Measurements from ENCODE around the gene MYH7. TPM values are rescaled to one million over a fixed set of nuclear protein-coding genes. Genes with fewer than 3 reads are reported as not detected.
"Not testable (repeated sequence)": the region's sequence is repeated elsewhere in the genome, so short reads cannot be mapped to it uniquely, and the experiment has no call there.

MYH7 gene
- total RNA-seq, 1 donor from 2014 or later: 0.05 TPM

DNA sequence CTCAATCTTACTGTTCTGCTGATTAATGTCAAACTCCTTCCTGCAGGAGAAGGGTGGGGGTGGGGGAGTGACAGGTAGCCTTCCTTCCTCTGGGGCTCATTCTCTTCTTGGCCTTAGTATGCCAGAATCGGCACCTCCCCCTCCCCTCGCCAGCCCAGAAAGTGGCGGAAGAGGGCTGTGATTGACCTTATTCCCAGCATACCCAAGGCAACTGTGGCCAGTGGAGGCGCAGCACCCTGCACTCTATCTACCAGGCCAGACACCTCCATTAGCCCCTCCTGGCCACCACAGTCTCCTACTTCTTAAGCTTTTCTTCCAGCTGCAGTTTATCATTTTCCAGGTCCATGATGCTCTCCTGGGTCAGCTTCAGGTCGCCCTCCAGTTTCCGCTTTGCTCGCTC, 42.8 kb downstream of the MYH7 start:
- Mint-ChIP-seq H3K27me3 (ENCODE audit: insufficient read depth) (peaks cover 7% of the 10 kb centered on the region), H3K36me3 (ENCODE audit: low read depth) (no peaks in the 10 kb centered on the region), H3K4me1 (ENCODE audit: low read depth) (no peaks in the 10 kb centered on the region), H3K4me3 (no peak overlapping the region), H3K9me3 (no peaks in the 10 kb centered on the region), H3K27ac (no peak overlapping the region)
- intact Hi-C loops (cut with micrococcal nuclease): no loop called here
- no peak for DNase-seq (ENCODE audit: low spot score)

DNA sequence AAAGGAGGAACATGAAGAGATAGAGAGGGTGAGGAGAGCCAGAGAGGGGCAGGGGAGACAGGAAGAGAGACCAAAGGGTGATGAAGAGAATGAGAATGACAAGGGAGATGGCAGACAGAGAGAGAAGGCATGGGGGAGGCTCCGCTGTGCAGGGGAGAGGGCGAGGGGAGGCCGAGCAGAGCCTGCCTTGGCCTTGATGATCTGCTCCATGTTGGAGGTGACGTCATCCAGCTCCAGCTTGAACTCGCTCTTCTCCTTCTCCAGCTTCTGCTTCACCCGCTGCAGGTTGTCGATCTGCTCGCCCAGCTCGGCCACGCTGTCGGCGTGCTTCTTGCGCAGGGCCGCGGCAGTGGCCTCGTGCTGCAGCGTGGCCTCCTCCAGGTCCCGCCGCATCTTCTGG, 45.6 kb downstream of the MYH7 start:
- H3K4me3 Mint-ChIP-seq; intact Hi-C loops (cut with micrococcal nuclease); DNase-seq (ENCODE audit: low spot score); H3K9me3 Mint-ChIP-seq; H3K27ac Mint-ChIP-seq; H3K4me1 Mint-ChIP-seq (ENCODE audit: low read depth); H3K36me3 Mint-ChIP-seq (ENCODE audit: low read depth): not testable (repeated sequence)
- peaks cover 12% of the 10 kb centered on the region for H3K27me3 Mint-ChIP-seq (ENCODE audit: insufficient read depth)

DNA sequence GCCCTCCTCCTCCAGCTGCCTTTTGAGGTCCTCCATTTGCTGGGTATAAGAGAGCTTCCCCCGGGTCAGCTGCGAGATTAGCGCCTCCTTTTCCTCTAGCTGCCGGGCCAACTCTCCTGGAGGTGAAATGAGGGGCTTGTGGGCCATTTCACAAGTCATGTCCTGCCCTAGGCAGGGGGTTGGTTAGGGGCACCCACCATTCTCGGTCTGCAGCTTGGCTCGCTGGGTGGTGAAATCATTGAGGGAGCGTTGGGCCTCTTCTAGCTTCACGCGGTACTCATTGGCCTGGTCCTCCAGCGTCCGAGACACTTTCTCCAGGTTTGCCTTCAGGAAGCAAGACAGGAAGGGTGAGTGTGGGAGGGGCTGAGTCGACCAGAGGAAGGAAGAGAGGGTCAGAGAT, 46.1 kb downstream of the MYH7 start:
- no peak overlapping the region for H3K4me3 Mint-ChIP-seq
- H3K4me1 Mint-ChIP-seq (ENCODE audit: low read depth): no peaks in the 10 kb centered on the region
- H3K36me3 Mint-ChIP-seq (ENCODE audit: low read depth): no peaks in the 10 kb centered on the region
- no peaks in the 10 kb centered on the region for H3K9me3 Mint-ChIP-seq
- no peak overlapping the region for H3K27ac Mint-ChIP-seq
- DNase-seq (ENCODE audit: low spot score): no peak
- peaks cover 13% of the 10 kb centered on the region for H3K27me3 Mint-ChIP-seq (ENCODE audit: insufficient read depth)
- intact Hi-C loops (cut with micrococcal nuclease): no loop called here

DNA sequence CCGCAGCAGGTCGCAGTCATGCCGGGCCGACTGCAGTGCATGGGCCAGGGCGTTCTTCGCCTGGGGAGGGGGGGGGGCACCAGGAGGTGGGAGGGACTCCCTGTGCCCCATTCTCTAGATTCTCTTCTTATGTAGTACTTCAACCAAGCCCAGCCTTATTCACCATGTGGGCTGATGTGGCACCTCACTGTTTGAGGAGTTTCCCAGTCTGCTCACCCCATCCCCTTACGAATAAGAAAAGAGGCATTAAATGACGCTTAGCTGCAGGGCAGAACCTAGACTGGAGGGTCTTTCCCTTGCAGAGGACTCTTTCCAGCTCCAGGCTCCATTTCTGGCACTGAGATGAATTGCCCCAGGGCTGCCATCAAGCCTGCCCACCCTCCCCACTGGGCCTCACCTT, 46.5 kb downstream of the MYH7 start:
- H3K36me3 Mint-ChIP-seq (ENCODE audit: low read depth): no peaks in the 10 kb centered on the region
- H3K9me3 Mint-ChIP-seq: no peaks in the 10 kb centered on the region
- DNase-seq (ENCODE audit: low spot score): no peak
- H3K4me3 Mint-ChIP-seq: no peak overlapping the region
- H3K27ac Mint-ChIP-seq: no peak overlapping the region
- intact Hi-C loops (cut with micrococcal nuclease): no loop called here
- no peaks in the 10 kb centered on the region for H3K4me1 Mint-ChIP-seq (ENCODE audit: low read depth)
- peaks cover 14% of the 10 kb centered on the region for H3K27me3 Mint-ChIP-seq (ENCODE audit: insufficient read depth)

DNA sequence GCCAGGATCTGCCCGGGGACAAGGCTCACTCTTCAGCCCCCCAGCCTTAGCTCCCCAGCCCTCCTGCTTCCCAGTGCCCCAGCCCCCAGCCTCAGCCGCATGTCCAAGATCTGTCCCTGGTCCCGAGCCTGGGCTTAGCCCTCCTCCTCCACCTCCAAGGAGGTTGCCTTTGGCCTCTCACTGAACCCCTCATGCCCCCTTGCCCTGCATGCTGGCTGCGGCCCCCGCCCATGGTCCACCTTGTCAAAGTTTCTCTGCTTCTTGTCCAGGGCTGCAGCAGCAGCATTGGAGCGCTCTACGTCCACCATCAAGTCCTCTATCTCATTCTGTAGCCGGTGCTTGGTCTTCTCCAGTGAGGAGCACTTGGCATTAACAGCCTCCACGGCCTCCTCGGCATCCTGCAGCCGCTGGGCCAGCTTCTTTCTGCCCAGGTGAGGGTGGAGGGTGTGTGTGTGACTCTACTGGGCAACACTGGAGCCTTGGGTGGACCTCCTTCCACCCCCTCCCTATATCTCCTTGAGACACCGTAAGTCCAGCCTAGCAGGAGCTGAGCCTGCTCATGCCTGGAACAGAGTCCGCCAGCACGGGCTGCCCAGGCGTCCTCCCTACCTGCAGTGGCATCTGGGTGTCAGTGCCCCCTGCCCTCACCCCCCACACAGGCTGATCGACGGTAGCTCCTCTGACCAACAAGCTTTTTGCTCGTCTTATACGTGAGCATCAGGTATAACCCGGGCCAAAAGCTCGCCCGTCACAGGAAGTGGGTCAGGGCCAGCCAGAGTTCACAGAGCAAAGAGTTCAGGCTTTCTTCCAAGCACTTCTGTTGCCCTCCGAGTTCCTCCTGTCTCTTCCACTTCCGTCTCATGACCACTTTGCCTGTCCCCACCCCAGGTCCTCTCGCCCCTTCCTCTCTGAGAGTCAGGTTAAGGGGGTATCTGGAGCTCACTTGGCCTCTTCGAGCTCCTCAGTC, 47.3 kb downstream of the MYH7 start:
- no peak overlapping the region for H3K27ac Mint-ChIP-seq
- peaks cover 14% of the 10 kb centered on the region for H3K27me3 Mint-ChIP-seq (ENCODE audit: insufficient read depth)
- no peak overlapping the region for H3K4me3 Mint-ChIP-seq
- no peaks in the 10 kb centered on the region for H3K9me3 Mint-ChIP-seq
- H3K36me3 Mint-ChIP-seq (ENCODE audit: low read depth): no peaks in the 10 kb centered on the region
- DNase-seq (ENCODE audit: low spot score): no peak
- H3K4me1 Mint-ChIP-seq (ENCODE audit: low read depth): no peaks in the 10 kb centered on the region
- intact Hi-C loops (cut with micrococcal nuclease): no loop called here

DNA sequence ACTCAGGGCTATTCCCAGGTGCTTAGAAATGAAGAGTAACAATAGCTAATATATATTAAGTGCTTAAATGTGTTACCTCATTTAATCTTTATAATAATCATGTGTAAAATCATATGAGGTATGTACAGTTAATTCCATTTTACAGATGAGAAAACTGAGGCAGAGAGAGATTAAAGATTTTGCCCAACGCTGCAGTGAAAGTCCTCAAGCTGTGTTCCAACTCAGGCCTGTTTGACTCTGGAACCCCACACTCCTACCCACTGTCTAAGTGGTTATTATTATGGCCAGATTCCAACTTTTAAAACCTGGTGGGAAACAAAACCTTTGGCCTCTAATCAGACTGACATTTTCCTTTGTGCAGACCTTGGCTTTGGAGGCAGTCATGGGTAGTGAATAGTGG, 48.5 kb downstream of the MYH7 start:
- DNase-seq (ENCODE audit: low spot score): no peak
- no peak overlapping the region for H3K27ac Mint-ChIP-seq
- no peaks in the 10 kb centered on the region for H3K4me1 Mint-ChIP-seq (ENCODE audit: low read depth)
- no peaks in the 10 kb centered on the region for H3K36me3 Mint-ChIP-seq (ENCODE audit: low read depth)
- no peaks in the 10 kb centered on the region for H3K9me3 Mint-ChIP-seq
- no peak overlapping the region for H3K4me3 Mint-ChIP-seq
- H3K27me3 Mint-ChIP-seq (ENCODE audit: insufficient read depth): peaks cover 7% of the 10 kb centered on the region
- intact Hi-C loops (cut with micrococcal nuclease): no loop called here

DNA sequence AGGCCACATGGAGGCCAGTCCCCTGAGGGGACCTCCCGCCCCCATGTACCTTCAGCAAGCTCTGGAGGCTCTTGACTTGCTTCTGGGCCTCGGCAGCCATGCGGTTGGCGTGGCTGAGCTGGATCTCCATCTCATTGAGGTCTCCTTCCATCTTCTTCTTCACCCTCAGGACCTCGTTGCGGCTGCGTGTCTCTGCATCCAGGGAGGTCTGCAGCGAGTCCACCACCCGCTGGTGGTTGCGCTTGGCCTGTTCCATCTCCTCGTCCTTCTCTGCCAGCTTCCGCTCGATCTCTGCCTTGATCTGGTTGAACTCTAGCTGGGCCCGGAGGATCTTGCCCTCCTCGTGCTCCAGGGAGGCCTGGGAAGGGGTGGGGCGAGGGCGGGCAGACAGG, 49.2 kb downstream of the MYH7 start:
- H3K9me3 Mint-ChIP-seq; H3K27me3 Mint-ChIP-seq (ENCODE audit: insufficient read depth); H3K27ac Mint-ChIP-seq; intact Hi-C loops (cut with micrococcal nuclease); DNase-seq (ENCODE audit: low spot score); H3K4me3 Mint-ChIP-seq; H3K4me1 Mint-ChIP-seq (ENCODE audit: low read depth); H3K36me3 Mint-ChIP-seq (ENCODE audit: low read depth): not testable (repeated sequence)

DNA sequence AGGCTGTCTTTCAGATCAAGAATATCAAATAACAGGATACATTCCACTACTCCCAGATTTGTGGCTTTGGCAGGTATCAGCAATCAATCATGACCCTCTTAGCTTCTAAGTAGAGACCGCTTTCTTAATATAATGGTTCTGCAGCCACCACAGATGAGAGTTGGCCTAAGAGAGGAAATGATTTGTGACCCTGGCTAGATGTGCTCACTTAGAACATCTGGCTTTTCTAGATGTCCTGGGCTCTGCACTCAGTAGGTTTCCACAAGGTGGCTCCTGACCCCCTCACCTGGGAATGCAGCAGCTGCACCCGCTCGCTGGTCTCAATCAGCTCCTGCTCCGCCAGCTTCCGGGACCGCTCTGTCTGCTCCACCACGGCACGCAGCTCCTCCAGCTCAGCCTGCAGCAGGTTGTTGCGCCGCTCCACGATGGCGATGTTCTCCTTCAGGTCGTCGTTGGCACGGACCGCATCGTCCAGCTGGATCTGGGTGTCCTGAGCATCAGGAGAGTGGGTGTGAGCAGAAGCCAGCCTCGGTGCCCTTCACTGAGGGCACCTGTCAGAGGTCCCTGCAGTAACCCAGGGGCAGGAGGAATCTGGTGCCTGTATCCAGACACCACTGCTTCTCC, 49.7 kb downstream of the MYH7 start:
- Mint-ChIP-seq H3K36me3 (ENCODE audit: low read depth) (no peaks in the 10 kb centered on the region), H3K27me3 (ENCODE audit: insufficient read depth) (peaks cover 7% of the 10 kb centered on the region), H3K27ac (no peak overlapping the region), H3K4me3 (no peak overlapping the region), H3K4me1 (ENCODE audit: low read depth) (no peaks in the 10 kb centered on the region), H3K9me3 (no peaks in the 10 kb centered on the region)
- no peak for DNase-seq (ENCODE audit: low spot score)
- intact Hi-C loops (cut with micrococcal nuclease): no loop called here

DNA sequence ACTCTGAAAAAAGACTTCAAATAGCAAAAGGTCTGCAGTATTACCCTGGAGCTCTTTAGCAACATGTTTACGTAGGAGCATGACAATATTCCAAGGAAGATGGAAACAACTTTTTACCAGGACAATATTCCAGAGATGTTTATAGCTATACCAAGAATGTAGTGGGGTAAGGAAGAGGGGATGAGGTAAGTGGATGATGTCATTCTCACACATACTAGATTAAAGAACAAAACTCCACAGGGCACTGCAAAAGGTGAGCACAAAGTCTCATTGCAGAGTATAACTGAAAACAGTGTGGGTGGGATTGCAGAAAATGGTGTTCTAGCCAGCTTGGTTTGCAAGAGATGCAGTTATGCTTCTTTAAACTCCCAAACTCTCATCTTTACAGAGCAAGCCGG, 50.2 kb downstream of the MYH7 start:
- no peaks in the 10 kb centered on the region for H3K4me1 Mint-ChIP-seq (ENCODE audit: low read depth)
- H3K27me3 Mint-ChIP-seq (ENCODE audit: insufficient read depth): peaks cover 7% of the 10 kb centered on the region
- intact Hi-C loops (cut with micrococcal nuclease): no loop called here
- H3K9me3 Mint-ChIP-seq: no peaks in the 10 kb centered on the region
- H3K4me3 Mint-ChIP-seq: no peak overlapping the region
- H3K27ac Mint-ChIP-seq: no peak overlapping the region
- no peaks in the 10 kb centered on the region for H3K36me3 Mint-ChIP-seq (ENCODE audit: low read depth)
- no peak for DNase-seq (ENCODE audit: low spot score)

DNA sequence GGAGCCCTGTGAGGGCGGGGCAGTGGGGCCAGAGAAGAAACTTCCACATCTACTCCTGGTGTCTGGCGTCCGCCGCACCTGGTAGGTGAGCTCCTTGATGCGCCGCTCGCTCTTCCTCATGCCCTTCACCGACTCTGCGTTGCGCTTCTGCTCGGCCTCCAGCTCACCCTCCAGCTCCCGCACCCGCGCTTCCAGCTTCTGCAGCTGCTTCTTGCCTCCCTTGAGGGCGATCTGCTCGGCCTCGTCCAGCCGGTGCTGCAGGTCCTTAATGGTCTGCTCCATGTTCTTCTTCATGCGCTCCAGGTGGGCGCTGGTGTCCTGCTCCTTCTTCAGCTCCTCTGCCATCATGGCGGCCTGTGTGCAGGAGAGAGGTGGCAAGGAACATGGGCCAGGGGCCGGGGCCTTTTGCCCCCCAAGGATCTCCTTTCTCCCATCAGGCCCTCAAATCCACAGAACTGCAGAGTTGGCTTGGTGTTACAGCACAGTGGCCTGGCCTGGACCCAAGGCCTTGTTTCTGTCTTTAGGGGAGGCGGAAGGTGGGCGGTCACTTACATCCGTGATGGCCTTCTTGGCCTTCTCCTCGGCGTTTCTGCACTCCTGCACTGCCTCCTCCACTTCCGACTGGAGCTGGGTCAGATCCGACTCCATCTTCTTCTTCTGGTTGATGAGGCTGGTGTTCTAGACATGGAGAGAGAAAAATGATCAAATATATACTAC, 50.9 kb downstream of the MYH7 start:
- no peak overlapping the region for H3K27ac Mint-ChIP-seq
- no peaks in the 10 kb centered on the region for H3K4me1 Mint-ChIP-seq (ENCODE audit: low read depth)
- intact Hi-C loops (cut with micrococcal nuclease): no loop called here
- DNase-seq (ENCODE audit: low spot score): no peak
- H3K9me3 Mint-ChIP-seq: no peaks in the 10 kb centered on the region
- H3K27me3 Mint-ChIP-seq (ENCODE audit: insufficient read depth): peaks cover 7% of the 10 kb centered on the region
- H3K4me3 Mint-ChIP-seq: no peak overlapping the region
- H3K36me3 Mint-ChIP-seq (ENCODE audit: low read depth): no peaks in the 10 kb centered on the region

DNA sequence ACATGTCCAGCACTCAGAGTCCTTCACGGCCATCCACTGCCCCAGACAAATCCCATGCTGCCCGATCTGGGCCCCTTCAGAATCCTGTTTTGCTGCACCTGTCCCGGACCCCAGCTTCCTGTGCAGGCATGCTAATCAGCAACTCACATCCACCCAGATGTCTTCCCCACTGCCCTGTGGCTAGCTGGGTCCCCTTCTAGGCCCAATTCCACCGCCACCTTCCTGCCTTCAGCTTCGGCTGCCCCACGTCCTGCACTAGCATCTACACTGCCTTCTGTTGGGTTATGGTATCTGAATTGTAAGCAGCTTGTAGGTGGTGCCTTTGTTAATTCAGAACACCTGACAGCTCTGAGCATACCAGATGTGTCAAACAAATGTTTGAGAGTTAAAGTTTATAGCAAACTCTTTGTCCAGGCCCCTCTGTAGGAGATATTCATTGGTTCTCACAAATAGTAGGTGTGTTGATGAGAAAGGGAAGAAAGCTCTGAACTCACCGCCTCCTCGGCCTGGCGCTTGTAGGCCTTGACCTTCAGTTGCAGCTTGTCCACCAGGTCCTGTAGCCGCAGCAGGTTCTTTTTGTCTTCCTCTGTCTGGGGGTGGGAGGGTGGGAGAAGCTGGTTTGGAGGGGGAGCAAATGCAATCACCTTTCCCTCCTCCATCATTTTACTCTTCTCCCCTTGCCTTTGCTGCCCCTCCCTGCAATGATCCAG, 52.6 kb downstream of the MYH7 start:
- no peak for DNase-seq (ENCODE audit: low spot score)
- Mint-ChIP-seq H3K4me1 (ENCODE audit: low read depth) (no peaks in the 10 kb centered on the region), H3K9me3 (no peaks in the 10 kb centered on the region), H3K27ac (no peak overlapping the region), H3K4me3 (no peak overlapping the region), H3K36me3 (ENCODE audit: low read depth) (no peaks in the 10 kb centered on the region), H3K27me3 (ENCODE audit: insufficient read depth) (peaks cover 7% of the 10 kb centered on the region)
- intact Hi-C loops (cut with micrococcal nuclease): no loop called here

DNA sequence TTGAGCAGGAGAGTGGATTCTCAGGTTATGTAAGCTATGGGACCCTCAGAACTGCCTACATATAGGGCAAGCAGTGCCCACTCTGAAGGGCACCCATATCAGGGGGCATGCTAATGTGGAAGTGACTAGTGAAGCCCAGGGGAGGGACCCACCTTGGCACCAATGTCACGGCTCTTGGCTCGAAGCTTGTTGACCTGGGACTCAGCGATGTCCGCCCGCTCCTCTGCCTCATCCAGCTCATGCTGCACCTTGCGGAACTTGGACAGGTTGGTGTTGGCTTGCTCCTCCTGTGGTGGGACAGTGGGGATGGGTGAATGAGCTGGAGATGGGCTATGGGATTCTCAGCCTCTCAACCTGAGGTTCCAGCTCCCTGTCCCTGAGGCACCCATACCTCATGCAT, 53.2 kb downstream of the MYH7 start:
- no peak overlapping the region for H3K27ac Mint-ChIP-seq
- H3K9me3 Mint-ChIP-seq: no peaks in the 10 kb centered on the region
- intact Hi-C loops (cut with micrococcal nuclease): no loop called here
- no peaks in the 10 kb centered on the region for H3K4me1 Mint-ChIP-seq (ENCODE audit: low read depth)
- H3K4me3 Mint-ChIP-seq: no peak overlapping the region
- DNase-seq (ENCODE audit: low spot score): no peak
- no peaks in the 10 kb centered on the region for H3K36me3 Mint-ChIP-seq (ENCODE audit: low read depth)
- H3K27me3 Mint-ChIP-seq (ENCODE audit: insufficient read depth): peaks cover 7% of the 10 kb centered on the region

DNA sequence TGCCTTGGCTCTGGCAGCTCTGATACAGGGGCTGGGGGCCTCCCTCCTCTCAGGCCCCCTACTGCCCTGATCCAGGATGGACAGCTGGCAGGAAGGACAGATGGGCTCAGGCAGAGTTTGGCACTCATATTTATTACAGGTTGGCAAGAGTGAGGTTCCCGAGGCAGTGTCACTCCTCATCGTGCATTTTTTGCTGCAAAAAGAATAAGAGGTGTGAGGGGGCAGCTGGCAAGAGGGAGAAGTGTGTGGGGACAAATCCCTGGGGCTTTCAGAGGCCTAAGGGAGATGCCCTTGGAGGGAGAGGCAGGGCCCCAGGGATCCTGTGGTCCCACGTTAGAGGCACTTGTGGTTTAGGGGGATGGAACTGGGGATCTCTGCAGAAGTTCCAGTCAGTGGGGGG, 53.6 kb downstream of the MYH7 start:
- Mint-ChIP-seq H3K36me3 (ENCODE audit: low read depth) (no peaks in the 10 kb centered on the region), H3K9me3 (no peaks in the 10 kb centered on the region), H3K4me1 (ENCODE audit: low read depth) (no peaks in the 10 kb centered on the region), H3K27me3 (ENCODE audit: insufficient read depth) (peaks cover 7% of the 10 kb centered on the region), H3K27ac (no peak overlapping the region), H3K4me3 (no peak overlapping the region)
- DNase-seq (ENCODE audit: low spot score): no peak
- intact Hi-C loops (cut with micrococcal nuclease): no loop called here
